GM12875 (cell line): ENCODE measurements around the gene MCM8.

ENCODE experiments used
- H3K4me3 ChIP-seq: one replicate; pipeline ENCODE4 v1.5.1; 2011; ENCODE audit warnings: low read depth, low read length, control low read depth
- CTCF ChIP-seq: IDR thresholded peaks from 2 replicates; pipeline ENCODE4 v1.5.1; 2011; ENCODE audit warnings: low read depth, mild to moderate bottlenecking, control low read depth, inconsistent platforms, low read length, moderate library complexity, borderline replicate concordance; ENCODE audit not compliant: insufficient read depth

MCM8 gene

DNA sequence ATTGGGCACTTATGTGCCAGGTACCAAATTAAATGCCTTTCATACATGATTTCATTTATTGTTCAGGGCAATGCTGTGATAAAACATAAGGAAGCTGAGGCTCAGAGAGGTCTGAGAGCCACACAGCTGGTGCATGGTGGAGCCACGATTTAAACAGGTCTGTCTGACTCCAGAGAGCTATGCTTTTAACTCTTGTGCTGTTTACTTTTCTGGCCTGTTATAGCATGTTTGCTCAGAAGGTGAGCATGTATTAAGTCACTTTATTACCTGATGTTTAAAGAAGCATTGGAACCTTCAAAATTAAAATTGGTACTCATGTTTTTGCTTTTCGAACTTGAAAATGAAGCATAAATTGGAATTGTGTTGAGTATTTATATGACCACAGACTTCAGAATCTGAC is 26.8 kb downstream of the MCM8 start:
- no peak for TF ChIP-seq CTCF

DNA sequence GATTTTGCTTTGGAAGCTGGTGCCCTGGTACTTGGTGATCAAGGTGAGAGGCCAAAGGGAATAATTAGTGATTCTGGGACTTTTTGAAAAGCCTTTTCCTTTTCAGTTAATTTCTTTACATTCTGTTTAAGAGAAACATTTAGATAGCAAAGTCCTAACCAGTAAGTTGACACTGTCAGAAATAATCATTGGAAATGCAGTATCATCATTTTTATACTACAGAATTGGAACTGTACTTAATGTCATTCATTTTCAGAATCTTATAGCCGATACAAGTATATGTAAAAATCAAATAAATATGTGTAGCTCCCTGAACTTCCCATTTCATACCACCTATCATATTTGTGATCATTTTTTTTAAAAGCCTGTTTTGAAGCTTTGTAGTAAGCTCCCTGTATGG is 27.5 kb downstream of the MCM8 start:
- TF ChIP-seq CTCF, result no peak
- no peak overlapping the region for H3K4me3 ChIP-seq

More for the DNA sequence above, 26.8 kb downstream of the MCM8 start:
- no peak overlapping the region for H3K4me3 ChIP-seq

DNA sequence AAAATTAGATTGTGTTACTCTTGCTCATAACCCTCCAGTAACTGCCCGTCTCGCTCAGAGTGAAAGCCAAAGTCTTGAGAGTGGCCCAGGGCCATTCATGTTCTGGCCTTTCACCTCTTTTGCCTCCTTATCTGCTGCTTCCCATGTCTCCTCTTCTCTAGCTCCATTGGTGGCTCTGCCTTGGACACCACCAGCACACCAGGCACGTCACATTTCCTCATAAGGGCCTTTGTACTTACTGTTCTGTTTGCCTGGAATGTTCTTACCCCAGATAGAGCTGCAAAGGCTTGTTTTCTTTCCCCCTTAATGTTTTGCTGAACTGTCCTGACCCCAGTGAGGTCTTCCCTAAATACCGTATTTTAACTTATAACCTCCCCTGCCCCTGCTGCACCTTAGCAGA is 29.3 kb downstream of the MCM8 start:
- no peak for TF ChIP-seq CTCF
- no peak overlapping the region for H3K4me3 ChIP-seq

DNA sequence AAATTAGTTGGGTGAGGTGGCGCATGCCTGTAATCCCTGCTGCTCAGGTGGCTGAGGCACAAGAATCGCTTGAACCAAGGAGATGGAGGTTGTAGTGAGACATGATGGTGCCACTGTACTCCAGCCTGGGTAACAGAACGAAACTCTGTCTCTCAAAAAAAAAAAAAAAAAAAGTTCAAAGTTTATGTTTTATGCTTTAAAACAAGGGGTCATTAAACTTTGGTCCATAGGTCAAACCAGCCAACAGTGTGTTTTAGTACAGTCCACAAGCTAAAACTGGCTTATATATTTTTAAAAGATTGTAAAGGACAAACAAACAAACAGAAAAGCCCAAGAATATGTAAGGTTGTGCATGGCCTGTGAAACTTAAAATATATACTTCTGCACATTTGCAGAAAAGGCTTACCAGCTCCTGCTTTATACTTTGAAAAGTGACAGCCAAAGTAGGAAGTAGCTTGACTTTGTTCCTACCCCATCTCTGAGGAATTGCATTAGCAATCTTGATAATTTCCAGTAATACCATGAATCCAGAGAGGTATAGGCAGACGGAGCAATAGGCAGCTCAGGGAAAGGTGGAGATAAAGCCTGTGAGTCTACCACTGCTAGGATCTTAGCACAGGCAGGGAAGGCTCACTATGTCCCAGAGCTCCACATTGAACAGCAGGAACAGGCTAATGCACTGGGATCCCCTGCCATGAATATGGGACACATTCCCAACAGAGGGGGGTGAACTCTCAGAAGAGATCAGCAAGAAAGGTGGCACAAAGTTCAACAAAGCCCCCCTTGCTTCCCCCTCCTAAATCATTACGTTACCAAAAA is 30.5 kb downstream of the MCM8 start:
- H3K4me3 ChIP-seq, result no peak overlapping the region
- TF ChIP-seq CTCF, result no peak

GRCh38 chr20:5987383-5987782 is 36.9 kb downstream of the MCM8 start:
- TF ChIP-seq CTCF, result no peak
- H3K4me3 ChIP-seq, result no peak overlapping the region

DNA sequence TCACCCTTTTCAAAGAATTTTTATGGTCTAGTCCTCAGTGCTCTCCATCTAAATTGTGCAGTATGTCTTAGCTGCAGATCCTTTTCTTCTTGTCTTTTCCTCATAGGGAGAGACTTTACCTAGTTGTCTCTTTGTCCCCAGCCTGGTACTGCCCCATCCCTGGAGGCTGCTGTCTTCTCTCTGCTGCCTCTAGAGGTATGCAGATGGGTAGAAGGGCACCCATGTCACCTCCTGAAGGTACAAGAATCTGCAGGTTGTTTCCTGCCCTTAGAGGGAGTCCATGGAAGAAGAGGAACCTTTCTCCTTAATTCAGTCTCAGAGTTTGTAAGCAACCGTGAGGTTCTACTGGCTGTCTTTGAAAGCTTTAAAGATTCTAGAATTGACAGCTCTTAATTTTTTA is 39.1 kb downstream of the MCM8 start:
- TF ChIP-seq CTCF, result no peak
- no peak overlapping the region for H3K4me3 ChIP-seq

GRCh38 chr20:5990946-5991345 is 40.5 kb downstream of the MCM8 start:
- H3K4me3 ChIP-seq, result no peak overlapping the region
- TF ChIP-seq CTCF, result no peak
